B cell (primary cell): ENCODE results near the gene HLCS. TPM values are rescaled to one million over a fixed set of nuclear protein-coding genes. Genes with fewer than 3 reads are reported as not detected.

Source experiments
- ATAC-seq: fragments of 200-7000 bp; cut with Tn5 transposase; one replicate; pipeline ENCODE4 v1.10.0; 2021; ENCODE audit warnings: low read depth, mild to moderate bottlenecking, moderate number of reproducible peaks, moderate library complexity
- CTCF ChIA-PET: fragments of 350-600 bp; sonication (Branson Sonifier 250); formaldehyde crosslinking; loops from one replicate; lab custom pipeline; 2021; ENCODE audit warnings: antibody characterized with exemption, inconsistent platforms; lab: Charles Lee
- POLR2A ChIA-PET: fragments of 350-600 bp; sonication (Branson Sonifier 250); formaldehyde crosslinking; loops from one replicate; lab custom pipeline; 2021; ENCODE audit warnings: antibody characterized with exemption; lab: Charles Lee
- DNase-seq: peaks from one replicate; pipeline ENCODE4 v3.0.0; 2013
- H2AFZ ChIP-seq: 2 replicates; pipeline ENCODE4 v1.6.1; 2012; ENCODE audit warnings: mild to moderate bottlenecking, low read depth, low read length; ENCODE audit not compliant: insufficient read depth, poor library complexity, severe bottlenecking
- H3K27ac ChIP-seq, 2 donors: 1 replicate in 1 of 2; 2 replicates in 1 of 2; pipeline ENCODE4 v1.5.1; 2012 to 2013; ENCODE audit warnings: low read length in 2 of 2, mild to moderate bottlenecking in 2 of 2, moderate library complexity in 1 of 2
- H3K27me3 ChIP-seq, 4 experiments: fragments of 200-600 bp in 1 of 4; sonication (generic) in 1 of 4; replicated peaks in 1 of 4; 1 replicate in 2 of 4; 2 replicates in 2 of 4; pipeline versions ENCODE4 v1.6.1 to v1.7.0; 2013 to 2016; ENCODE audit warnings: low read length in 3 of 4, mild to moderate bottlenecking in 2 of 4, mixed read lengths in 1 of 4, moderate library complexity in 1 of 4; ENCODE audit not compliant: insufficient read depth in 4 of 4, control insufficient read depth in 3 of 4; ENCODE audit errors: control extremely low read depth in 1 of 4
- H3K36me3 ChIP-seq, 2 experiments: replicated peaks in 1 of 2; 1 replicate in 1 of 2; 2 replicates in 1 of 2; pipeline versions ENCODE4 v1.6.1 to v1.7.1; 2013; ENCODE audit warnings: low read length in 1 of 2; ENCODE audit not compliant: insufficient read depth in 2 of 2, control insufficient read depth in 1 of 2; ENCODE audit errors: control extremely low read depth in 1 of 2, extremely low read depth in 1 of 2
- H3K4me1 ChIP-seq, 2 donors: fragments of 200-600 bp in 1 of 2; sonication (generic) in 1 of 2; 1 replicate in 1 of 2; 2 replicates in 1 of 2; pipeline versions ENCODE4 v1.5.1 to v1.6.1; 2013 to 2017; ENCODE audit warnings: low read length in 2 of 2; ENCODE audit not compliant: control insufficient read depth in 2 of 2, insufficient read depth in 2 of 2
- H3K4me2 ChIP-seq: replicated peaks from 2 replicates; pipeline ENCODE3; 2012; ENCODE audit warnings: mild to moderate bottlenecking, low read depth, low read length; ENCODE audit not compliant: poor library complexity, severe bottlenecking
- H3K4me3 ChIP-seq, 5 experiments: fragments of 200-600 bp in 1 of 5; sonication (generic) in 1 of 5; 1 replicate in 3 of 5; 2 replicates in 2 of 5; pipeline versions ENCODE4 v1.5.1 to v1.7.0; 2011 to 2016; ENCODE audit warnings: low read length in 4 of 5, mild to moderate bottlenecking in 4 of 5, low read depth in 2 of 5, control low read depth in 1 of 5, moderate library complexity in 1 of 5; ENCODE audit not compliant: insufficient read depth in 1 of 5; ENCODE audit errors: control extremely low read depth in 1 of 5, extremely low read depth in 1 of 5
- H3K79me2 ChIP-seq: fragments of 200-600 bp; sonication (generic); one replicate; pipeline ENCODE4 v1.6.0; 2016; ENCODE audit warnings: low read length; ENCODE audit not compliant: control insufficient read depth, insufficient read depth
- H3K9ac ChIP-seq: fragments of 200-600 bp; sonication (generic); 2 replicates; pipeline ENCODE4 v1.6.1; 2017; ENCODE audit warnings: mild to moderate bottlenecking, low read length, moderate library complexity
- H3K9me3 ChIP-seq, 3 donors: one replicate each; pipeline versions ENCODE4 v1.6.1 to v1.7.1; 2013; ENCODE audit warnings: low read length in 2 of 3; ENCODE audit not compliant: control insufficient read depth in 2 of 3, insufficient read depth in 1 of 3; ENCODE audit errors: control extremely low read depth in 1 of 3
- H4K20me1 ChIP-seq: 2 replicates; pipeline ENCODE4 v1.6.0; 2012; ENCODE audit warnings: mild to moderate bottlenecking, low read length; ENCODE audit not compliant: insufficient read depth, control insufficient read depth, poor library complexity, severe bottlenecking
- H3K27ac Mint-ChIP-seq: one replicate; pipeline ENCODE4 v1.8.0; 2021; ENCODE audit warnings: mixed read lengths
- H3K27me3 Mint-ChIP-seq: one replicate; pipeline ENCODE4 v1.8.0; 2021; ENCODE audit warnings: mixed read lengths
- H3K4me1 Mint-ChIP-seq: one replicate; pipeline ENCODE4 v1.8.0; 2021; ENCODE audit warnings: mixed read lengths
- H3K4me3 Mint-ChIP-seq: one replicate; pipeline ENCODE4 v1.8.0; 2021; ENCODE audit warnings: mixed read lengths
- H3K9me3 Mint-ChIP-seq: one replicate; pipeline ENCODE4 v1.8.0; 2022; ENCODE audit warnings: mixed read lengths; ENCODE audit not compliant: insufficient read depth
- CTCF ChIP-seq: fragments of 200-600 bp; IDR thresholded peaks from one replicate; pipeline ENCODE4 v1.8.0; 2022; ENCODE audit warnings: antibody characterized with exemption, mild to moderate bottlenecking
- EZH2 ChIP-seq: IDR thresholded peaks from 2 replicates; pipeline ENCODE4 v1.6.1; 2012; ENCODE audit warnings: borderline replicate concordance, low read depth, mild to moderate bottlenecking, moderate library complexity, low read length; ENCODE audit not compliant: insufficient read depth, poor library complexity, severe bottlenecking
- WGBS: methylation state at CpG from one replicate; pipeline ENCODE4 v1.1.5; 2013; ENCODE audit warnings: missing lambda C conversion rate; ENCODE audit not compliant: insufficient coverage; 5-methylcytosine and 5-hydroxymethylcytosine counted together
- intact Hi-C: fragments of 100-400 bp; cut with micrococcal nuclease; formaldehyde crosslinking; loops from one replicate; pipeline ENCODE4 v1.10.0; 2022
- polyA plus RNA-seq: library from polyadenylated mRNA; depleted of rRNA; stranded (reverse); fragments of >200 nt; gene quantifications from 2 replicates; pipeline ENCODE4 v1.2.3, GENCODE V29; 2012
- total RNA-seq, 2 donors: library from RNA; stranded (reverse); fragments of 120-200 nt in 1 of 2; gene quantifications; 1 replicate in 1 of 2; 2 replicates in 1 of 2; pipeline versions ENCODE4 v1.2.3 to v1.2.4, GENCODE V29; 2013 to 2022

The HLCS gene
- total and polyA plus RNA-seq, 2 donors (not counting 1 experiment from before 2014, with no cell fraction given): 4.4 to 14.7 TPM

GRCh38 chr21:36965720-36966065 is 776 bp downstream of the HLCS start:
- TF ChIP-seq EZH2 (no peak), CTCF (no peak)
- no peaks in the 10 kb centered on the region for H3K27me3 Mint-ChIP-seq
- DNase-seq: no peak
- no peaks in the 10 kb centered on the region for H3K36me3 ChIP-seq
- H3K9me3 Mint-ChIP-seq: no peaks in the 10 kb centered on the region
- intact Hi-C loops: loop anchor here (1.0 to 5.0 kb wide), 5 partner anchors 12 to 597 kb away; partner anchors contain the start of genes PIGP, TTC3 and VPS26C
- H3K4me3 ChIP-seq: peak overlapping the region in 4 of 5 experiments; percentile 43 to 73 (median 68)
- no peak for ATAC-seq
- H3K79me2 ChIP-seq: no peaks in the 10 kb centered on the region
- peak overlapping the region; percentile 96 for H3K4me2 ChIP-seq
- peak overlapping the region; percentile 79 for H3K9ac ChIP-seq
- ChIA-PET POLR2A (interaction anchor here (1.5 to 2.1 kb wide), 2 partner anchors 24 to 598 kb away, joined by 6 to 14 read pairs; no protein-coding TSS in a partner anchor), CTCF (interaction anchor here (0.9 to 3.8 kb wide), 5 partner anchors 13 to 44 kb away, joined by 3 to 23 read pairs (median 7); no protein-coding TSS in a partner anchor)
- no peaks in the 10 kb centered on the region for H4K20me1 ChIP-seq
- no peaks in the 10 kb centered on the region for H3K9me3 ChIP-seq
- H3K4me1 ChIP-seq: peaks cover 13 to 16% of the 10 kb centered on the region in 2 donors
- WGBS: 41% methylated on average over 4 of the region's 10 CpGs
- peaks cover 15% of the 10 kb centered on the region for H3K4me1 Mint-ChIP-seq
- H2AFZ ChIP-seq: peak overlapping the region; percentile 82
- peak overlapping the region; percentile 11 to 81 for H3K27ac ChIP-seq
- no peaks in the 10 kb centered on the region for H3K27me3 ChIP-seq
- H3K4me3 Mint-ChIP-seq: peak overlapping the region; percentile 92
- peak overlapping the region; percentile 85 for H3K27ac Mint-ChIP-seq
